ENCODE results near the gene TTC12. TPM values are rescaled to one million over a fixed set of nuclear protein-coding genes. Genes with fewer than 3 reads are reported as not detected.

The TTC12 gene
- polyA plus RNA-seq, 1 donor from 2014 or later: 4.2 TPM

GRCh38 chr11:113372309-113372708 is 57.9 kb downstream of the TTC12 start:
- H3F3A ChIP-seq (ENCODE audit: insufficient read depth, low read length, poor library complexity, severe bottlenecking): no peaks in the 10 kb centered on the region

GRCh38 chr11:113373306-113373705 is 58.9 kb downstream of the TTC12 start:
- Histone ChIP-seq H3F3A (ENCODE audit: insufficient read depth, low read length, poor library complexity, severe bottlenecking) (no peaks in the 10 kb centered on the region), H3K9me3 (ENCODE audit: low read length) (no peaks in the 10 kb centered on the region), H3K4me2 (ENCODE audit: low read length) (no peak overlapping the region), H3K27ac (ENCODE audit: low read length) (no peak overlapping the region), H3K9me2 (ENCODE audit: insufficient read depth, low read length) (no peaks in the 10 kb centered on the region), H3K79me2 (replicated peaks; ENCODE audit: insufficient read depth, low read length) (no peaks in the 10 kb centered on the region), H3K27me3 (ENCODE audit: insufficient read depth, low read depth, low read length) (no peaks in the 10 kb centered on the region), H3K36me3 (ENCODE audit: insufficient read depth, low read length) (no peaks in the 10 kb centered on the region), H3K9ac (ENCODE audit: low read length) (no peak overlapping the region), H4K20me1 (ENCODE audit: insufficient read depth) (no peaks in the 10 kb centered on the region), H3K4me3 (ENCODE audit: low read length) (no peak overlapping the region), H2AFZ (ENCODE audit: low read depth, low read length) (no peak overlapping the region)
- TF ChIP-seq RAD21 (conservative IDR thresholded peaks at IDR 0.05) (no peak), TAF1 (IDR thresholded peaks at IDR 0.05; ENCODE audit: low read depth) (no peak), REST (IDR thresholded peaks at IDR 0.05; ENCODE audit: borderline replicate concordance) (no peak), MXI1 (conservative IDR thresholded peaks at IDR 0.05; ENCODE audit: poor library complexity, severe bottlenecking) (no peak), EP300 (conservative IDR thresholded peaks at IDR 0.05; ENCODE audit: poor library complexity, severe bottlenecking) (no peak), POLR2AphosphoS5 (IDR thresholded peaks at IDR 0.05) (no peak), EZH2 (IDR thresholded peaks at IDR 0.05; ENCODE audit: borderline replicate concordance, insufficient read depth, low read length, poor library complexity, severe bottlenecking) (no peak), SMC3 (conservative IDR thresholded peaks at IDR 0.05; ENCODE audit: poor library complexity) (no peak), CTCF (IDR thresholded peaks at IDR 0.05; ENCODE audit: poor library complexity, severe bottlenecking) (no peak)

More at GRCh38 chr11:113372309-113372708, 57.9 kb downstream of the TTC12 start:
- Histone ChIP-seq H3K9me2 (ENCODE audit: insufficient read depth, low read length) (no peaks in the 10 kb centered on the region), H3K9ac (ENCODE audit: low read length) (no peak overlapping the region), H2AFZ (ENCODE audit: low read depth, low read length) (no peak overlapping the region), H3K27me3 (ENCODE audit: insufficient read depth, low read depth, low read length) (no peaks in the 10 kb centered on the region), H3K4me2 (ENCODE audit: low read length) (no peak overlapping the region), H3K4me3 (ENCODE audit: low read length) (no peak overlapping the region), H3K27ac (ENCODE audit: low read length) (no peak overlapping the region), H3K79me2 (replicated peaks; ENCODE audit: insufficient read depth, low read length) (no peaks in the 10 kb centered on the region), H3K36me3 (ENCODE audit: insufficient read depth, low read length) (no peaks in the 10 kb centered on the region), H3K9me3 (ENCODE audit: low read length) (no peaks in the 10 kb centered on the region), H4K20me1 (ENCODE audit: insufficient read depth) (no peaks in the 10 kb centered on the region)
- TF ChIP-seq RAD21 (conservative IDR thresholded peaks at IDR 0.05) (peak; percentile 31), EP300 (conservative IDR thresholded peaks at IDR 0.05; ENCODE audit: poor library complexity, severe bottlenecking) (no peak), EZH2 (IDR thresholded peaks at IDR 0.05; ENCODE audit: borderline replicate concordance, insufficient read depth, low read length, poor library complexity, severe bottlenecking) (no peak), SMC3 (conservative IDR thresholded peaks at IDR 0.05; ENCODE audit: poor library complexity) (peak; percentile 35), CTCF (IDR thresholded peaks at IDR 0.05; ENCODE audit: poor library complexity, severe bottlenecking) (peak; percentile 35)
